ENCODE measurements around the gene LAMTOR1.
A peak's percentile ranks its signal among the peaks of the same experiment; 100 is the strongest.

DNA sequence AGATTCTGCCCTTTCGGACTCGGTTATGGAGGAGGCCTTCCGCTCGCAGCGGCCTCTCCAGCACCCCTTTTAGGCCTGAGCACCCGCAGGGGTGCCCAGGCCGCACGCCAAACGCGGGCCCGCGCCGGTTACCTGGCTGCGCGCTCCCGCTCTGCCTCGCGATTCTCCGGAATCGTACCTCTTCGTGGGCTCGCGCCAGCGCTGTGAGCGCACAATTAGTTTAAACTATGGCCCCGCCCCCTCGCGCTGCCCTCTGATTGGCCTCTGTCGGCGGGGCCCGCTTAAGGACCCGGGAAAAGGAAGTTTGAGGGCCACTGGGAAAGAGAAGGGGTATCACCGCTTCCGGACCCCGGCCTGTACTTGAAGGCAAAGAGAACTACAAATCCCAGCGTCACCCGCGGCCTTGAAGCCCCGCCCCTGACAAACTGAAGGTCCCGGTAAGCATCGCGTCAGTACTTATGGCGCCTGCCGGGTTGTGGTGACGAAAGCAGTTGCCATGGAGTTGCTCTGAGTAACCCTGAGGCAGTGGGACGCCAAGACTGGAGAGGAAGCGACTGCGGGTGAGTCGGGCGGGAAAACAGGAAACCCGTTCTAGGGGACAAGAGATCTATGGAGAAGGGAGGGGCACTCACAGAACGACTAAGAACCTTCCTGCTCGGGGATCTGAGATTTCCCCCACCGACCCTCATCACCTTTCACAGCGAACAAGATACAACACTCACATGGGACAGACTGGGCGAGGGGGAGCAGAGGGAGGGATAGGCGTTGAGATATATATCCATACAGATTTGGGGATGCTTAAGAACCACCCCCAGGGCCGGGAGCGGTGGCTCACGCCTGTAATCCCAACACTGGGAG, 22.5 kb downstream of the LAMTOR1 start, which contains the start of the genes LRRC51 and NUMA1:
- TF ChIP-seq POLR2A (IDR thresholded peaks at IDR 0.05), result peak; percentile 51 to 58
- TF ChIP-seq, protein P1, sequence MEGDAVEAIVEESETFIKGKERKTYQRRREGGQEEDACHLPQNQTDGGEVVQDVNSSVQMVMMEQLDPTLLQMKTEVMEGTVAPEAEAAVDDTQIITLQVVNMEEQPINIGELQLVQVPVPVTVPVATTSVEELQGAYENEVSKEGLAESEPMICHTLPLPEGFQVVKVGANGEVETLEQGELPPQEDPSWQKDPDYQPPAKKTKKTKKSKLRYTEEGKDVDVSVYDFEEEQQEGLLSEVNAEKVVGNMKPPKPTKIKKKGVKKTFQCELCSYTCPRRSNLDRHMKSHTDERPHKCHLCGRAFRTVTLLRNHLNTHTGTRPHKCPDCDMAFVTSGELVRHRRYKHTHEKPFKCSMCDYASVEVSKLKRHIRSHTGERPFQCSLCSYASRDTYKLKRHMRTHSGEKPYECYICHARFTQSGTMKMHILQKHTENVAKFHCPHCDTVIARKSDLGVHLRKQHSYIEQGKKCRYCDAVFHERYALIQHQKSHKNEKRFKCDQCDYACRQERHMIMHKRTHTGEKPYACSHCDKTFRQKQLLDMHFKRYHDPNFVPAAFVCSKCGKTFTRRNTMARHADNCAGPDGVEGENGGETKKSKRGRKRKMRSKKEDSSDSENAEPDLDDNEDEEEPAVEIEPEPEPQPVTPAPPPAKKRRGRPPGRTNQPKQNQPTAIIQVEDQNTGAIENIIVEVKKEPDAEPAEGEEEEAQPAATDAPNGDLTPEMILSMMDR (IDR thresholded peaks at IDR 0.05), result no peak

Measured in Peyer's patch (tissue), 4 donors.